Dermis microvascular lymphatic vessel endothelial cell (primary cell): ENCODE measurements around the gene ARSH. TPM values are rescaled to one million over a fixed set of nuclear protein-coding genes. Genes with fewer than 3 reads are reported as not detected.
"Not testable (repeated sequence)": the region's sequence is repeated elsewhere in the genome, so short reads cannot be mapped to it uniquely, and the experiment has no call there.

Source experiments
- DNase-seq, 2 donors: peaks; one replicate each; pipeline versions ENCODE4 v3.0.0 to v3.0.0-alpha.2; 2010; ENCODE audit warnings: low read depth in 2 of 2
- total RNA-seq: library from RNA; depleted of rRNA; stranded (reverse); fragments of >200 nt; gene quantifications from 2 replicates; pipeline ENCODE4 v1.2.1, GENCODE V29; 2014

ARSH gene
- total RNA-seq, 1 donor from 2014 or later: not detected

GRCh38 chrX:3029129-3029528, 22.8 kb downstream of the ARSH start:
- no peak for DNase-seq

- no peak for DNase-seq
Measured at GRCh38 chrX:3037218-3037617, 30.9 kb downstream of the ARSH start.

- DNase-seq: no peak
Measured at GRCh38 chrX:3044196-3044595, 37.9 kb downstream of the ARSH start.

- no peak for DNase-seq
Measured at GRCh38 chrX:3044671-3045070, 38.3 kb downstream of the ARSH start.

- DNase-seq: no peak
Measured at GRCh38 chrX:3046253-3047240, 40.2 kb downstream of the ARSH start.

GRCh38 chrX:3050523-3051175, 44.3 kb downstream of the ARSH start:
- not testable (repeated sequence) for DNase-seq

- DNase-seq: no peak
Measured at GRCh38 chrX:3052860-3053259, 46.5 kb downstream of the ARSH start.

- DNase-seq: no peak
Measured at GRCh38 chrX:3066555-3066954, 60.2 kb downstream of the ARSH start.

- no peak for DNase-seq
Measured at GRCh38 chrX:3075959-3076358, 69.6 kb downstream of the ARSH start.

GRCh38 chrX:3076416-3076991, 70.2 kb downstream of the ARSH start:
- no peak for DNase-seq

Other genes with a start within 250 kb of the ARSH start
- gene GYG2, start 177.6 kb upstream of the ARSH start, total RNA-seq: 0.51 and 1.0 TPM in 2 replicates
- 16.4 and 29.7 TPM in 2 replicates for gene ARSD, start 77.2 kb upstream of the ARSH start, total RNA-seq
- not detected in 2 replicates for gene ARSF, start 34.9 kb downstream of the ARSH start, total RNA-seq